GM12878 (cell line): ENCODE measurements around the gene CA11.

Source experiments
- CHD1 ChIP-seq: IDR thresholded peaks from 2 replicates; pipeline ENCODE4 v1.6.1; 2012; ENCODE audit warnings: low read depth, low read length, improper control_type of control experiment
- ESRRA ChIP-seq: IDR thresholded peaks from 2 replicates; pipeline ENCODE4 v1.6.1; 2012; ENCODE audit warnings: mild to moderate bottlenecking, low read length, improper control_type of control experiment
- ETV6 ChIP-seq, 2 experiments: fragments of 450-650 bp in 1 of 2; IDR thresholded peaks in 1 of 2; conservative IDR thresholded peaks in 1 of 2; 2 replicates each; pipeline ENCODE4 v1.6.1; 2014; ENCODE audit warnings: antibody characterized with exemption in 1 of 2, borderline replicate concordance in 1 of 2, low read depth in 1 of 2, mild to moderate bottlenecking in 1 of 2, moderate library complexity in 1 of 2
- EZH2 ChIP-seq: IDR thresholded peaks from 2 replicates; pipeline ENCODE4 v1.6.1; 2012; ENCODE audit warnings: low read depth, mild to moderate bottlenecking, control low read depth, inconsistent platforms, low read length, borderline replicate concordance; ENCODE audit not compliant: control insufficient read depth
- JUND ChIP-seq: IDR thresholded peaks from 2 replicates; pipeline ENCODE4 v1.6.1; 2012; ENCODE audit warnings: low read depth, mild to moderate bottlenecking, low read length, improper control_type of control experiment, moderate library complexity
- KDM1A ChIP-seq: fragments of 200-600 bp; sonication (generic); IDR thresholded peaks from 2 replicates; pipeline ENCODE4 v1.6.1; 2016; ENCODE audit warnings: borderline replicate concordance
- POLR2AphosphoS5 ChIP-seq: IDR thresholded peaks from 2 replicates; pipeline ENCODE4 v1.6.1; 2011; ENCODE audit warnings: mild to moderate bottlenecking, low read length, inconsistent platforms
- RAD21 ChIP-seq: IDR thresholded peaks from 2 replicates; pipeline ENCODE4 v1.6.1; 2011; ENCODE audit warnings: mild to moderate bottlenecking, low read depth, low read length, moderate library complexity; ENCODE audit not compliant: insufficient read depth
- ZBTB33 ChIP-seq: fragments of 450-650 bp; IDR thresholded peaks from 2 replicates; pipeline ENCODE4 v1.6.1; 2017; ENCODE audit warnings: mild to moderate bottlenecking
- TF ChIP-seq, protein P1 (sequence below), 3 experiments: IDR thresholded peaks in 2 of 3; conservative IDR thresholded peaks in 1 of 3; 2 replicates each; pipeline ENCODE4 v1.5.1; 2011; ENCODE audit warnings: low read depth in 3 of 3, low read length in 3 of 3, mild to moderate bottlenecking in 3 of 3, control low read depth in 2 of 3, moderate library complexity in 2 of 3, inconsistent platforms in 1 of 3, mixed read lengths in 1 of 3; ENCODE audit not compliant: control insufficient read depth in 2 of 3, insufficient read depth in 1 of 3; ENCODE audit errors: extremely low read depth in 1 of 3

DNA sequence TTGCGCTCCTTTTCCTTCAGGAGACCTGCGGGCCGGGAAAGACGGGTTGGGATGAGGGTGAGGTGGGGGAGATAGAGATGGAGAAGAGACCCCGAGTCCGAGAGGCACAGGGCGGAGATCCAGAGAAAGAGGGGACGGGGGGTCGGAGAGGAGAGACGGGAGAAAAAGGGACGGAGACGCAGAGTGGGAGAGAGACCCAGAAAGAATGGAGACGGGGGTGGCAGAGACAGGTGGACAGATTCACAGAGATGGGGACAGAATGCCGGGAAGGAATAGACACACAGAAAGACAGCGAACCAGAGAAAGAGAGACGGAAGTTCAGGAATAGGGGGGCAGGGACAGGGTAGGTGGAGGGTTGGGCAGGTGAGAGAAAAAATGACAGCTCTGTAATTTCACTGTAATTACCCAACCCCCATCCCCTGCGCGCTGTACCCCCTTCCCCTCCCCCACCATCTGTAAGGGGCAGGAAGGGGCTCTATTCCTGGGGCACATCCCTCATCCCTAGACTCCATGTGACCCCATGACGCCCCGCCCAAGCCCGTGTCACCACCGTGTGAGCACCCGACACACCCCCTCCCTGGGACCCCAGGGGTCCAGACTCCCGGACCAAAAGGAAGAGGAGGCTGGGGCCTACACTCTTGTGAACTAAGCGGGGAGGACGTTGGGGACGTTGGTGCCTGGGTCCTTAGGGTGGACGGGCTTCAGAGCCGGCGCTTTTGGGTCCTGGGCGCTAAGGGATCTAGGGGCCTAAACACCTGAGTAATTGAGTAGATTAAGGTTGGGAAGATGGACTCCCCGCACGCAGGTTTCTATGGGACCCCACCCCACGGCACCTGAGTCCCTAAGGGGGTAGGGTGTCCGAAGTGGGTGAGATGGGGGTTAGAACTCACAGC, 9.8 kb downstream of the CA11 start:
- TF ChIP-seq ZBTB33: no peak
- no peak for TF ChIP-seq JUND
- no peak for TF ChIP-seq KDM1A
- TF ChIP-seq, protein P1, sequence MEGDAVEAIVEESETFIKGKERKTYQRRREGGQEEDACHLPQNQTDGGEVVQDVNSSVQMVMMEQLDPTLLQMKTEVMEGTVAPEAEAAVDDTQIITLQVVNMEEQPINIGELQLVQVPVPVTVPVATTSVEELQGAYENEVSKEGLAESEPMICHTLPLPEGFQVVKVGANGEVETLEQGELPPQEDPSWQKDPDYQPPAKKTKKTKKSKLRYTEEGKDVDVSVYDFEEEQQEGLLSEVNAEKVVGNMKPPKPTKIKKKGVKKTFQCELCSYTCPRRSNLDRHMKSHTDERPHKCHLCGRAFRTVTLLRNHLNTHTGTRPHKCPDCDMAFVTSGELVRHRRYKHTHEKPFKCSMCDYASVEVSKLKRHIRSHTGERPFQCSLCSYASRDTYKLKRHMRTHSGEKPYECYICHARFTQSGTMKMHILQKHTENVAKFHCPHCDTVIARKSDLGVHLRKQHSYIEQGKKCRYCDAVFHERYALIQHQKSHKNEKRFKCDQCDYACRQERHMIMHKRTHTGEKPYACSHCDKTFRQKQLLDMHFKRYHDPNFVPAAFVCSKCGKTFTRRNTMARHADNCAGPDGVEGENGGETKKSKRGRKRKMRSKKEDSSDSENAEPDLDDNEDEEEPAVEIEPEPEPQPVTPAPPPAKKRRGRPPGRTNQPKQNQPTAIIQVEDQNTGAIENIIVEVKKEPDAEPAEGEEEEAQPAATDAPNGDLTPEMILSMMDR (IDR thresholded peaks at IDR 0.05 in 2 of 3, conservative IDR thresholded peaks at IDR 0.05 in 1 of 3; ENCODE audit: control insufficient read depth in 2 of 3, extremely low read depth in 1 of 3, insufficient read depth in 1 of 3, low read depth in 3 of 3, low read length in 3 of 3): no peak
- no peak for TF ChIP-seq EZH2
- no peak for TF ChIP-seq ESRRA
- TF ChIP-seq CHD1: no peak
- TF ChIP-seq ETV6 (conservative IDR thresholded peaks at IDR 0.05 in 1 of 2, IDR thresholded peaks at IDR 0.05 in 1 of 2; ENCODE audit: borderline replicate concordance in 1 of 2, low read depth in 1 of 2): no peak
- TF ChIP-seq POLR2AphosphoS5: no peak
- TF ChIP-seq RAD21: no peak
